Neural cell (in vitro differentiated cells): ENCODE data around the gene CLPSL2. TPM values are rescaled to one million over a fixed set of nuclear protein-coding genes. Genes with fewer than 3 reads are reported as not detected.

ENCODE experiments used
- H2AFZ ChIP-seq: fragments of 200-600, 300-800 bp; sonication (generic), shearing (Covaris generic); 2 replicates; pipeline ENCODE4 v1.6.0; 2014; ENCODE audit warnings: low read depth, mild to moderate bottlenecking, antibody characterized with exemption, low read length, moderate library complexity
- H3F3A ChIP-seq: fragments of 200-600 bp; shearing (Covaris generic); 2 replicates; pipeline ENCODE4 v1.6.1; 2016; ENCODE audit warnings: mild to moderate bottlenecking, moderate library complexity, mixed read lengths, antibody characterized with exemption, low read length; ENCODE audit not compliant: insufficient read depth, poor library complexity, severe bottlenecking
- H3K27ac ChIP-seq: fragments of 200-600, 300-800 bp; sonication (generic), shearing (Covaris generic); 2 replicates; pipeline ENCODE4 v1.5.1; 2014; ENCODE audit warnings: mild to moderate bottlenecking, low read length, moderate library complexity
- H3K27me3 ChIP-seq: fragments of 300-800, 200-600 bp; sonication (generic), shearing (Covaris generic); 2 replicates; pipeline ENCODE4 v1.6.0; 2014; ENCODE audit warnings: mild to moderate bottlenecking, low read depth, low read length, moderate library complexity; ENCODE audit not compliant: insufficient read depth
- H3K36me3 ChIP-seq: fragments of 300-800, 200-600 bp; sonication (generic), shearing (Covaris generic); 2 replicates; pipeline ENCODE4 v1.5.1; 2014; ENCODE audit warnings: mild to moderate bottlenecking, antibody characterized with exemption, low read length, moderate library complexity; ENCODE audit not compliant: insufficient read depth
- H3K4me2 ChIP-seq: fragments of 300-800, 200-600 bp; sonication (generic), shearing (Covaris generic); 2 replicates; pipeline ENCODE4 v1.6.0; 2014; ENCODE audit warnings: mild to moderate bottlenecking, low read length
- H3K4me3 ChIP-seq: fragments of 300-800, 200-600 bp; sonication (generic), shearing (Covaris generic); 2 replicates; pipeline ENCODE4 v1.5.1; 2014; ENCODE audit warnings: mild to moderate bottlenecking, low read length, moderate library complexity
- H3K79me2 ChIP-seq: fragments of 200-600 bp; shearing (Covaris generic); replicated peaks from 2 replicates; pipeline ENCODE4 v1.6.0; 2014; ENCODE audit warnings: mild to moderate bottlenecking, low read length, moderate library complexity; ENCODE audit not compliant: insufficient read depth
- H3K9ac ChIP-seq: fragments of 300-800, 200-600 bp; sonication (generic), shearing (Covaris generic); 2 replicates; pipeline ENCODE4 v1.6.1; 2016; ENCODE audit warnings: mild to moderate bottlenecking, low read length, mixed read lengths
- H3K9me2 ChIP-seq: fragments of 200-600 bp; shearing (Covaris generic); 2 replicates; pipeline ENCODE4 v1.6.1; 2016; ENCODE audit warnings: mild to moderate bottlenecking, low read length, mixed read lengths; ENCODE audit not compliant: insufficient read depth
- H3K9me3 ChIP-seq: fragments of 200-600, 300-800 bp; sonication (generic), shearing (Covaris generic); 2 replicates; pipeline ENCODE4 v1.6.1; 2016; ENCODE audit warnings: mild to moderate bottlenecking, mixed run types, low read length, moderate library complexity, mixed read lengths
- H4K20me1 ChIP-seq: fragments of 200-600 bp; shearing (Covaris generic); 2 replicates; pipeline ENCODE4 v1.6.1; 2016; ENCODE audit warnings: mild to moderate bottlenecking, mixed run types; ENCODE audit not compliant: insufficient read depth
- EP300 ChIP-seq: fragments of 450-650 bp; conservative IDR thresholded peaks from 2 replicates; pipeline ENCODE4 v1.6.1; 2014; ENCODE audit warnings: antibody characterized with exemption, mild to moderate bottlenecking, moderate library complexity; ENCODE audit not compliant: poor library complexity, severe bottlenecking
- EZH2 ChIP-seq: fragments of 200-600, 300-800 bp; shearing (Covaris generic), sonication (generic); IDR thresholded peaks from 2 replicates; pipeline ENCODE4 v1.6.1; 2014; ENCODE audit warnings: antibody characterized with exemption, low read length, borderline replicate concordance, mild to moderate bottlenecking; ENCODE audit not compliant: insufficient read depth, poor library complexity, severe bottlenecking
- MXI1 ChIP-seq: fragments of 450-650 bp; conservative IDR thresholded peaks from 2 replicates; pipeline ENCODE4 v1.6.1; 2014; ENCODE audit warnings: antibody characterized with exemption, mild to moderate bottlenecking; ENCODE audit not compliant: poor library complexity, severe bottlenecking
- POLR2AphosphoS5 ChIP-seq: IDR thresholded peaks from 2 replicates; pipeline ENCODE4 v1.6.1; 2012
- RAD21 ChIP-seq: fragments of 450-650 bp; conservative IDR thresholded peaks from 2 replicates; pipeline ENCODE4 v1.6.1; 2014; ENCODE audit warnings: antibody characterized with exemption, mild to moderate bottlenecking, moderate library complexity
- SMC3 ChIP-seq: fragments of 450-650 bp; conservative IDR thresholded peaks from 2 replicates; pipeline ENCODE4 v1.6.1; 2014; ENCODE audit warnings: antibody characterized with exemption, mild to moderate bottlenecking, moderate library complexity; ENCODE audit not compliant: poor library complexity
- TAF1 ChIP-seq: IDR thresholded peaks from 2 replicates; pipeline ENCODE4 v1.6.1; 2012; ENCODE audit warnings: low read depth
- polyA plus RNA-seq: library from polyadenylated mRNA; depleted of rRNA; stranded (reverse); fragments of >200 nt; gene quantifications from 2 replicates; pipeline ENCODE4 v1.2.3, GENCODE V29; 2014
- TF ChIP-seq, protein P1 (sequence below): IDR thresholded peaks from 2 replicates; pipeline ENCODE4 v1.6.1; 2012; ENCODE audit warnings: borderline replicate concordance
- TF ChIP-seq, protein P2 (sequence below): fragments of 450-650 bp; IDR thresholded peaks from 2 replicates; pipeline ENCODE4 v1.5.1; 2014; ENCODE audit warnings: antibody characterized with exemption, mild to moderate bottlenecking, moderate library complexity; ENCODE audit not compliant: poor library complexity, severe bottlenecking

The CLPSL2 gene
- polyA plus RNA-seq, 1 donor from 2014 or later: not detected

DNA sequence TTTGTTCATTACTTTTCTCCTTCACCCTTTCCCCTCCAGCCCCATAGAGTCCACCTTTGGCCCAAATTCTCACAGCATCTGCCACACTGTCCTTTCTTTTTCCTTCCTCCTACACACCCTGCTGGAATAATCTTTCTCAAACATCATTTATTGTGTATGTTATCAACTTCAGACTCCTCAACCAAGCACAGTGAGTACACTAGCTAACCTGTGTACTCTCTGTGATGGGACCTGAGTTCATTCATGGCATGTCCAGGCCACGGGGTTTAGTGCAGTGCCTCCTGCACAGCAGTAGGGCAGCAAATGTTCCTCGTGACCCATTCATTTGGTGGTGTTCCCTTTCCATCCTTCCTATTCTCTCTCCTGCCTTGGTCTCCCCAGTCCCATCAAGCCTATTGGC is 46.7 kb upstream of the CLPSL2 start:
- Histone ChIP-seq H3F3A (peaks cover 5% of the 10 kb centered on the region), H3K27me3 (no peaks in the 10 kb centered on the region), H3K4me3 (no peak overlapping the region), H2AFZ (no peak overlapping the region), H3K9me3 (no peaks in the 10 kb centered on the region), H4K20me1 (no peaks in the 10 kb centered on the region), H3K36me3 (no peaks in the 10 kb centered on the region), H3K79me2 (no peaks in the 10 kb centered on the region), H3K4me2 (no peak overlapping the region), H3K9ac (no peak overlapping the region), H3K9me2 (no peaks in the 10 kb centered on the region), H3K27ac (no peak overlapping the region)
- TF ChIP-seq TAF1 (no peak), MXI1 (no peak), EZH2 (no peak), POLR2AphosphoS5 (no peak), RAD21 (no peak), EP300 (no peak), SMC3 (no peak)
- TF ChIP-seq, protein P1, sequence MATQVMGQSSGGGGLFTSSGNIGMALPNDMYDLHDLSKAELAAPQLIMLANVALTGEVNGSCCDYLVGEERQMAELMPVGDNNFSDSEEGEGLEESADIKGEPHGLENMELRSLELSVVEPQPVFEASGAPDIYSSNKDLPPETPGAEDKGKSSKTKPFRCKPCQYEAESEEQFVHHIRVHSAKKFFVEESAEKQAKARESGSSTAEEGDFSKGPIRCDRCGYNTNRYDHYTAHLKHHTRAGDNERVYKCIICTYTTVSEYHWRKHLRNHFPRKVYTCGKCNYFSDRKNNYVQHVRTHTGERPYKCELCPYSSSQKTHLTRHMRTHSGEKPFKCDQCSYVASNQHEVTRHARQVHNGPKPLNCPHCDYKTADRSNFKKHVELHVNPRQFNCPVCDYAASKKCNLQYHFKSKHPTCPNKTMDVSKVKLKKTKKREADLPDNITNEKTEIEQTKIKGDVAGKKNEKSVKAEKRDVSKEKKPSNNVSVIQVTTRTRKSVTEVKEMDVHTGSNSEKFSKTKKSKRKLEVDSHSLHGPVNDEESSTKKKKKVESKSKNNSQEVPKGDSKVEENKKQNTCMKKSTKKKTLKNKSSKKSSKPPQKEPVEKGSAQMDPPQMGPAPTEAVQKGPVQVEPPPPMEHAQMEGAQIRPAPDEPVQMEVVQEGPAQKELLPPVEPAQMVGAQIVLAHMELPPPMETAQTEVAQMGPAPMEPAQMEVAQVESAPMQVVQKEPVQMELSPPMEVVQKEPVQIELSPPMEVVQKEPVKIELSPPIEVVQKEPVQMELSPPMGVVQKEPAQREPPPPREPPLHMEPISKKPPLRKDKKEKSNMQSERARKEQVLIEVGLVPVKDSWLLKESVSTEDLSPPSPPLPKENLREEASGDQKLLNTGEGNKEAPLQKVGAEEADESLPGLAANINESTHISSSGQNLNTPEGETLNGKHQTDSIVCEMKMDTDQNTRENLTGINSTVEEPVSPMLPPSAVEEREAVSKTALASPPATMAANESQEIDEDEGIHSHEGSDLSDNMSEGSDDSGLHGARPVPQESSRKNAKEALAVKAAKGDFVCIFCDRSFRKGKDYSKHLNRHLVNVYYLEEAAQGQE: no peak
- TF ChIP-seq, protein P2, sequence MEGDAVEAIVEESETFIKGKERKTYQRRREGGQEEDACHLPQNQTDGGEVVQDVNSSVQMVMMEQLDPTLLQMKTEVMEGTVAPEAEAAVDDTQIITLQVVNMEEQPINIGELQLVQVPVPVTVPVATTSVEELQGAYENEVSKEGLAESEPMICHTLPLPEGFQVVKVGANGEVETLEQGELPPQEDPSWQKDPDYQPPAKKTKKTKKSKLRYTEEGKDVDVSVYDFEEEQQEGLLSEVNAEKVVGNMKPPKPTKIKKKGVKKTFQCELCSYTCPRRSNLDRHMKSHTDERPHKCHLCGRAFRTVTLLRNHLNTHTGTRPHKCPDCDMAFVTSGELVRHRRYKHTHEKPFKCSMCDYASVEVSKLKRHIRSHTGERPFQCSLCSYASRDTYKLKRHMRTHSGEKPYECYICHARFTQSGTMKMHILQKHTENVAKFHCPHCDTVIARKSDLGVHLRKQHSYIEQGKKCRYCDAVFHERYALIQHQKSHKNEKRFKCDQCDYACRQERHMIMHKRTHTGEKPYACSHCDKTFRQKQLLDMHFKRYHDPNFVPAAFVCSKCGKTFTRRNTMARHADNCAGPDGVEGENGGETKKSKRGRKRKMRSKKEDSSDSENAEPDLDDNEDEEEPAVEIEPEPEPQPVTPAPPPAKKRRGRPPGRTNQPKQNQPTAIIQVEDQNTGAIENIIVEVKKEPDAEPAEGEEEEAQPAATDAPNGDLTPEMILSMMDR: no peak

DNA sequence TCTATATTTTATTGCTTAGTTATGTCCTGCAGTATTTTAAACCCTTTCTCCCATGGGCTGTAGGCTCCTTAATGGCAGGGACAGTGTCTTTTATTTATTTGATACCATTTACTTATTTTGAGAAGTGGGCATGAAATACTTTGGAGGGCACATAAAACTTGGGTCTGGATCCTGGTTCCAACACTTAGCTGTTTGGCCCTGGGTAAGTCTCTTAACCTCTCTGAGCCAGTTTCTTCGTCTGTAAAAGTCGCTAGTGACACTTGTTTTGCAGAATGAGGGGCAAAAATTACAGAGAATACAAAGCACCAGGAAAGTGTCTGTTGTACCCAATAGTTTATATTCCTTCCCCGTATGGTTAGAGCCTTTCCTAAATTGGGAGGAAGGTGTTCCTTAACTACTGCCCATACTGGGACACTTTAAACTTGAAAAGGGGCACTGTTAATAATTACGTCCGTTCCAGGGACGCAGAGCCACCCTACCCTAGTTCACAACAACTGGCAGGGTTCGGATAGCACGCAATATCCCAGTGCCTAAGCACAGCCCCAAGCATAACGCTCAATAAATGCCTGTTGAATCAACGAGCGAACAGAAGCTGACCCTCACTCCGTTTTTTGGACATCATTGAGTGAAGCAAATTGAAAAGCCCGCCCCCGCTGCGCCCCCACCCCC is 45.5 kb upstream of the CLPSL2 start:
- Histone ChIP-seq H2AFZ (no peak overlapping the region), H3F3A (peaks cover 5% of the 10 kb centered on the region), H3K27ac (peak overlapping the region; percentile 99), H3K27me3 (no peaks in the 10 kb centered on the region), H3K9me3 (no peaks in the 10 kb centered on the region), H3K9ac (peak overlapping the region; percentile 99), H3K4me2 (peak overlapping the region; percentile 91), H3K79me2 (no peaks in the 10 kb centered on the region), H3K4me3 (peak overlapping the region; percentile 98), H3K9me2 (no peaks in the 10 kb centered on the region), H3K36me3 (no peaks in the 10 kb centered on the region), H4K20me1 (no peaks in the 10 kb centered on the region)
- TF ChIP-seq, protein P1: no peak
- no peak for TF ChIP-seq RAD21
